NCI-H1694 (cell line): ENCODE measurements around the gene MYL5.
"Not testable (repeated sequence)": the region's sequence is repeated elsewhere in the genome, so short reads cannot be mapped to it uniquely, and the experiment has no call there.

Experiments used
- DNase-seq: peaks from one replicate; lab custom pipeline; 2025; lab: John Stamatoyannopoulos, UW

Gene MYL5

DNA sequence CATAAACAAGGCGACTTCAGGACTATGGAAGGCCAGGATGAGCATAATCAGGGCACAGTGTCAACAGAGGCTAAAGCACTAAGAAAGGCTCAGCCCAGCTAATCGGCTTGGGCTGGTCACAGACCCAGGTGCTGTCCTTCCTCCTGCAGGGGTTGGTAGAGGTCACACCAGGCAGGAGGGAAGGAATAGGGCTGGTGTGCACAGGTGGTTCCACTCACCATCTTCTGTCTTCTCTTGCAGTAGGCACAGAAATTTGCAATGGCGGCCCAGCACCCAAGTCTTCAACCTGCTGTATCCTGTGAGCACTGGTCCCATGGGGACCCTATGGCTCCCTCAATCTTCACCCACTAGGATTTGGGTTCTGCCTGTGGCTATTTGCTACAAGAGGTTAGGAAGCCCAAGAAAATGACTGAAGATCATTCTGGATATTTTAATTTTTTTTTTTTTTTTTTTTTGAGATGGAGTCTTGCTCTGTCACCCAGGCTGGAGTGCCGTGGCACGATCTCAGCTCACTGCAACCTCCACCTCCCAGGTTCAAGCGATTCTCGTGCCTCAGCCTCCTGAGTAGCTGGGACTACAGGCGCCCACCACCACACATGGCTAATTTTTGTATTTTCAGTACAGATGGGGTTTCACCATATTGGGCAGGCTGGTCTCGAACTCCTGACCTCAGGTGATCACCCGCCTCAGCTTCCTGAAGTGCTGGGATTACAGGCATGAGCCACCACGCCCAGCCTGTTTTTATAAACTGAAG lies 4.4 kb upstream of the MYL5 start:
- DNase-seq: not testable (repeated sequence)

DNA sequence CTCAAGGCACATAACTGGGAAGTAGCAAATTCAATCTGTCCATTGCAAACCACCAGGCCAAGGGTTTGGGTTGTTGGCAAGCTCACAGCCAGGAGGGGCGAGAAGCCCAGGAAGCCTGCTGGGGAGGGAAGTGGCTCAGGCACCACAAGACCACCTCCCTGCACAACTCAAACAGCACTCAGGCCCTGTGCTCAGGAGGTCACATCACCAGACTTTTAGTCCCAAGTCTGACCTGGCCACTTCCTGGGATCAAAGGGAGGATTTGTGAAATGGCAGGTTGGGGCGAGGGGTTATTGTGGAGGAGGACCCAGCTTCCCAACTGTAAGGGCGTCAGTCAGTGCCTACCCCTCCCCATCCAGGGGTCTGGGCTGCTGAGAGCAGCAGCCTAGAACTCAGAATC lies 2.6 kb upstream of the MYL5 start:
- no peak for DNase-seq

- no peak for DNase-seq
Observed at GRCh38 chr4:673349-674091, 822 bp upstream of the MYL5 start.

DNA sequence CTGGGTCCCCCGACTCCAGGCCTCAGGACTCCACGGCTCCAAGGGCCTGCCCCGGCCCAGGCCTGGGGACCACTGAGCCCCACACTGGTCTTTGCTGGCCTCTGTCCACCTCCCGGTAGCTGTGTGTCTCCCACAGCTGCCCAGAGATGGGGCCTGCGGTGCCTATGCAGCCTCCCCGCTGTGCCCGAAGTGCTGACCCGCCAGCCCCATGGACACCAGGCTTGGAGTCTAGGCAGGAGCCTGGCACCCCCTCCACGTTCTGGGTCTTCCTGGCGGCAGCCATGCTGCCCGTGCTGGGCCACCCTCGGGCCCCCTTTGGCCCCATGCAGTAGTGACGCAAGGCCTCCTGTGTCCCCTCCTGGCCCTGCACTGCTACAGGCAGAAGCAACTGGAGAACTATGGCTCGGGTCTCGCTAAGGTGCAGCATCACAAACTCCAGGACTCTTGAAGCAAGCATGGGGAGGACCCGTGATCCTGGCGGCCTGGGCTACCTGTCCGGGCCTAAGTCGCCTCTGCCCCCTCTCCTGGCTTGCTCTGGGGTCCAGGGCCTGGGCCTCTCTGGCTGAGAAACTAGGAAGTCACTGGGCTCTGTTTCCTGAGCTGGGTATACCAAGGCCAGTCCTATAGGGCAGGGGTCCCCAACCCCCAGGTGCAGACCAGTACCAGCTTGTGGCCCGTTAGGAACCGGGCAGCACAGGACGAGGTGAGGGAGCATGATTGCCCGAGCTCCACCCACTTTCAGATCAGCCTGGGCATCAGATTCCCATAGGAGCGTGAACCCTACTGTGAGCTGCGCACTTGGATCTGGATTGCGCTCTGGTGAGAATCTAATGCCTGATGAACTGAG lies 917 bp downstream of the MYL5 start:
- DNase-seq: no peak

DNA sequence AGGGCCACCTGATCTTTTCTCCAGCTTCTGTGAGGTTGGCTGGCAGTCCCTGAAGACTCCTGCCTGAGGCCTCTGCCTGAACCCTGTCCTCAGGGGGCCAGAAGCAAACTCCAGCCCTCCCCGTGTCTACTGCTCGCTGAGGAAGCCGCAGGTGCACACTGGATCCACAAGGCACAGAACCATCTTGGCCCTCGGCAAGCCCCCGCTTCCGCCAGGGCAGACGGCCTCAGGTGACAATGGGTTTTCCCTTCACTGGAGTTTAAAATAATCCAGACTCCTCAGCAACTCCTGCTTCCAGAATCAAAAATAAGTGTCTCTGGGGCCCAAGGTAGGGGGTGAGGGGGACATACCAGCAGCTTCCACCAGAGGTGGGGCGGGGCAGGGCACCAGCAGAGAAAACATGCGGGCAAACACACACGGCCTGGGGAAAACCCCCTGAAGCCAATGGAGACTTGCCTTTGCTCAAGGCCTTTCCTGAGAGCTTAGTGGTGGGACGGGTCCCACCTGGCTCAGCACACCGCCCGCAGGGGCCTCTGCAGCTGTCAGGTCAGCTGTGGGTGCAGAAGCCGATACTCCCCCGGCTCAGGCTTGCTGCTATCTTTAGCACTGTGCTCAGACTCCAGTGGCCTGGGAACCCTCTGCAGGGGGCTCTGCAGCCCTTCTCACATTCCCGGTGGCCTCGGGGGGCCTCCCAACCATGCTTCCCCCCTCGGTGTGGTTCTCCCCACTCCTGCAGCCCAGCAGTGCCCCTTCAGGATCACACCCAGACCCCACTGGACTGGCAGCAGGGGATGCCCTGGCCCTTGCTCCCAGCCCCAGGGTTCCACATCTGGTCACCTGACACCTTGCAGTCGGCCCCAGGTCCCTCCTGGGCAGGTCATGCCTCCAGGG lies 1.9 kb downstream of the MYL5 start:
- DNase-seq: no peak

GRCh38 chr4:676871-677235 lies 2.5 kb downstream of the MYL5 start:
- DNase-seq: no peak

GRCh38 chr4:677431-678293 lies 3.3 kb downstream of the MYL5 start:
- no peak for DNase-seq

GRCh38 chr4:678331-679103 lies 4.2 kb downstream of the MYL5 start:
- no peak for DNase-seq

GRCh38 chr4:679104-679481 lies 4.8 kb downstream of the MYL5 start:
- no peak for DNase-seq

DNA sequence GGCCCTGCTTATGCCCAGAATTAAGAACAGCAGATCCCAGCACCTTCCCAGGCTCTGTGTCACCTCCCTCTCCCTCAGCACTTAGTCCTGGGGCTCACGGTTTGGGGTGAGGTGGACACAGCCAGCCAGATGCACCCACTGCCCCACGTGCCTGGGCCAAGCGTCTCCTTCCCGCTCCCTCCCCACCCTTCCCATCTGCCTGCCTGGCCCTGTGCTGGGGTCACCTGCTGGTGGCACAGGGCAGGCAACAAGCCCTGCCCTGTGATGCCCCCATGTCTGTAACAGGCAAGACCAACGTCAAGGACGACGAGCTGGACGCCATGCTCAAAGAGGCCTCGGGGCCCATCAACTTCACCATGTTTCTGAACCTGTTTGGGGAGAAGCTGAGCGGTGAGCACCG lies 5.3 kb downstream of the MYL5 start:
- DNase-seq: no peak

GRCh38 chr4:680091-680490 lies 5.7 kb downstream of the MYL5 start:
- no peak for DNase-seq

DNA sequence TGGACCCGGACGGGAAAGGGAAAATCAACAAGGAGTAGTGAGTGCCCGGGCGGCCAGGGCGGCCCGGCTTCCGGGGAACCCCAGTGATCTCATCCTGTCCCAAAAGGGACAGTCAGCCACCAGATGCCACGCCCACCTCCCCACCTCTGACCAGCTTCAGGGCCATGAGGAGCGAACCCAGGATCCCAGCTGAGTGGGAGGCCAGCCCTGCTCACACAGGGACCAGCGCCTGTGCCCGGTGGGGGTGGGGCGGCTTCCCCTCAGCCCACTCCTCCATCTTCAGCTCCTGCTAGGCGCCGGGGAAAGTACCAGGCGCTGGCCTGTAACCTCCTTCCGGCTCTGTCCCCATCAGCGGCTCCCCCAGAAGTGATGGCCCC lies 6.2 kb downstream of the MYL5 start:
- DNase-seq: no peak

GRCh38 chr4:680928-681645 lies 6.7 kb downstream of the MYL5 start:
- DNase-seq: no peak

- no peak for DNase-seq
Observed at GRCh38 chr4:681736-682451, 7.6 kb downstream of the MYL5 start.

GRCh38 chr4:682490-683172 lies 8.3 kb downstream of the MYL5 start:
- no peak for DNase-seq

DNA sequence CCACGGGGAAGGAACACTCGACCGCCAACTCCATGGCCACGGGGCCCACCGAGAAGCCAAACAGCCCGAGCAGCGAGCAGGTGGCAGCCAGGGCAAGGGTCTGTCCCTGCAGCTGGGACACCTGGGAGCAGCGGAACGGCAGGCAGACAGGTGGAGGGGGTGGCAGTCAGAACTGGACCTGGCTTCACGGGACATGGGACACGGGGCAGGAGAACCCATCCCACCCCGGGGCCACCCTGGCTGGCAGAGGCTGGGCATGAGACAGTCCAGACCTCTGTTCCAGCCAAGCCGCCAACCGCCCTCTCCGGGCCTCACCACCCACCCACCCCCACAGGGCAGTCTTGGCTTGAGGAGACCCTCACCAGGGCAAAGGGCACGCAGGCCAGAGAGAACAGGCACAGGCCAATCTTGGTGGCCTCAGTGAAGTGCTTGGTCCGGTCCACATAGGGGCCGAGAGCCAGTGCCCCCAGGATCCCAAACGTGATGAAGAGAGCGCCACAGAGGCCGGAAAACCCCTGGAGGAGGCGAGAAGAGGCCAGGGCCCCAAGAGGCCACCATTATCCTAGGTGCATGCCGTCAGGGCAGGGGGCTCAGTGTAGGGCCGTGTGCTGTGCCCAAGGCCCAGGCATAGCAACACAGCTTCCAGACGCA lies 9.0 kb downstream of the MYL5 start:
- DNase-seq: no peak

- DNase-seq: peak; percentile 60
Observed at GRCh38 chr4:683982-684622, 9.8 kb downstream of the MYL5 start.
